Central memory CD4-positive, alpha-beta T cell (primary cell): ENCODE data around the gene PLEKHG2.

Source experiments
- DNase-seq: peaks from one replicate; pipeline ENCODE4 v3.0.0; 2022

The PLEKHG2 gene

DNA sequence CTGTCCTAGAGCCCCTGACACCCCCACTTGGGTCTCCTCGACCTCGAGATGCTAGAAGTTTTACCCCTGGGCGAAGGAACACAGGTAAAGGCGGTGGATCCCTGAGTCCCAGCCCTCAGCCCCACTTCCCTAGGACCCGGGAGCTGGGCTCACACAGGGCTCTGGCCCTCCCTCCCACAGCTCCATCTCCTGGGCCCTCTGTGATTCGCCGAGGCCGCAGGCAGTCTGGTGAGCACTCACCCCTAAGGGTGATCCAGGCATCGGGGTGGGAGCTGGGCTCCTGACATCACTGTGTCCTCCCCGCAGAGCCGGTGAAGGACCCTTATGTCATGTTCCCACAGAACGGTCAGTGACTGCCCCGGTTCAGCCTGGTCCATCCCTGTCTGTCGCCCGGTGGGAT lies 8.3 kb downstream of the PLEKHG2 start:
- no peak for DNase-seq

DNA sequence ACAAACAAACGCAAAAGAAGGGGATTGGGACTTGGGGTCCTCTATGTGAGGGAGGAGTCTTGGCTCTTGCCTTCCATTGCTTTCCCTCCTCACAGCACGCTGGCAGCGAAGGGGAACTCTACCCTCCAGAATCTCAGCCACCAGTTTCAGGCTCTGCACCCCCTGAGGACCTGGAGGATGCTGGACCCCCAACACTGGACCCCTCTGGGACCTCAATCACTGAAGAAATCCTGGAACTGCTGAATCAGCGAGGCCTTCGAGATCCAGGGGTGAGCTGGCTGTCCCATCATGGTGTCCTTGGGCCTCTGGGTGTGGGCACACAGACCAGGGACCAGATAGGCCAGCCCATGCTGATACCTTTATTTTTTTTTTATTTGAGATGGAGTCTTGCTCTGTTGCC lies 9.6 kb downstream of the PLEKHG2 start:
- no peak for DNase-seq

DNA sequence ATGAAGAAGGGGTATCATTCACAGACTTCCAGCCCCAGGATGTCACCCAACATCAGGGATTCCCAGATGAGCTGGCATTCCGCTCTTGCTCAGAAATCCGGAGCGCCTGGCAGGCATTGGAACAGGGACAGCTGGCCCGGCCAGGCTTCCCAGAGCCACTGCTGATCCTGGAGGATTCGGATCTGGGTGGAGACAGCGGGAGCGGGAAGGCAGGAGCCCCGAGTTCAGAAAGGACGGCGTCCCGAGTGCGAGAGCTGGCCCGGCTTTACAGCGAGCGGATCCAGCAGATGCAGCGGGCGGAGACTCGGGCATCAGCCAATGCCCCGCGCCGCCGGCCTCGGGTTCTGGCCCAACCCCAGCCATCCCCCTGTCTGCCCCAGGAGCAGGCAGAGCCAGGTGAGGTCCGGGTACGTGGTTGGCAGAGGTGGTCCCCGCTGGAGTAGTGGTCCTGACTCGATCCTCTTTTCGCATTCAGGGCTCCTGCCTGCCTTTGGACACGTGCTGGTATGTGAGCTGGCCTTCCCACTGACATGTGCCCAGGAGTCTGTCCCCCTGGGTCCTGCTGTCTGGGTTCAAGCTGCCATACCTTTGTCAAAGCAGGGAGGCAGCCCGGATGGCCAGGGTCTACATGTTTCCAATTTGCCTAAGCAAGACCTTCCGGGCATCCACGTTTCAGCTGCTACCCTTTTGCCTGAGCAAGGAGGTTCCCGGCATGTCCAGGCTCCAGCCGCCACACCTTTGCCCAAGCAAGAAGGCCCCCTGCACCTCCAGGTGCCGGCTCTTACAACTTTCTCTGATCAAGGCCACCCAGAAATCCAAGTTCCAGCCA lies 11.0 kb downstream of the PLEKHG2 start:
- no peak for DNase-seq

DNA sequence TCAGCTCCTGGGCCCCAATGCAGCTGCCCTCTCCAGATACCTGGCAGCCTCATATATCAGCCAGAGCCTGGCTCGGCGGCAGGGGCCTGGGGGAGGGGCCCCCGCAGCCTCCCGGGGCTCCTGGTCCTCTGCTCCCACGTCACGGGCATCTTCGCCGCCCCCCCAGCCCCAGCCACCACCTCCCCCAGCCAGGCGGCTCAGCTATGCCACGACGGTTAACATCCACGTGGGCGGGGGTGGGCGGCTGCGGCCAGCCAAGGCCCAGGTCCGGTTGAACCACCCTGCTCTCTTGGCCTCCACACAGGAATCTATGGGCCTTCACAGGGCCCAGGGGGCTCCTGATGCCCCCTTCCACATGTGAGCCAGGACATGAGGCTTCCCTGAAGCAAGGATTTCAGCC lies 12.5 kb downstream of the PLEKHG2 start:
- no peak for DNase-seq

DNA sequence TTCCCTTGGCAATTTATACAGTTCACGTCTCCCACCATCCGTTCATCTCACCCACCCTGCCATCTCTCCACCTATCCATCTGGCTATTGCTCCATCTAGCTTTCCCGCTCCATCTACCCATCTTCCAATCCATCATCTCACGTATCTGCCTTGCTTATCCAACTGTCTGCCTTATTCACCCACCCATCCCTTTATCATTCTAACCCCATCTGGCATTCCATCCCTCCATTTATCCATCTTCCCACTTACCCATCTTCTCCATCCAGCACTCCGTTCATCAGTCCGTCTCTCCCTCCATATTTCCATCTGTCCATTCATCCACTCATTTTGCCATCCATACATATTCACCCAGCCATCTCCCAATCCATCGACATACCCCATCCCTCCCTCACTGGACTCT lies 13.3 kb downstream of the PLEKHG2 start:
- no peak for DNase-seq

DNA sequence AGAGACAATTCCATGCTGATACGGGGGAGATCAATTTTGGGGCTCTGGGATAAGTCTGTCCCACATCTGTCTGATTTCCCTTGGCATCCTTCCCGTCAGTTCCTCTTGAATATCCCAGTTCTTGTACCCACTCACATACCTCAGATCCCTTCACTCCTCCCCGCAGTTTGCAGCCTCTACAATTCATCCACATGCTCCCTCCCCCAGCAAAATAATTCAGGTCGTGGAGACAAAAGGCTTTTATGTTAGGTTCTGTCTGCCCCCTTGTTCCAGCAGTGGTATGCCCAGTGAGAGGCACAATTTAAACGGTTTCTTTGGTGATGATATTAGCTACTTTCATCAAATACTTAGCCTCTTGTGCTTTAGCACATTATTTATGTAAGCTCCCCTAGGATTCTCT lies 13.7 kb downstream of the PLEKHG2 start:
- no peak for DNase-seq

DNA sequence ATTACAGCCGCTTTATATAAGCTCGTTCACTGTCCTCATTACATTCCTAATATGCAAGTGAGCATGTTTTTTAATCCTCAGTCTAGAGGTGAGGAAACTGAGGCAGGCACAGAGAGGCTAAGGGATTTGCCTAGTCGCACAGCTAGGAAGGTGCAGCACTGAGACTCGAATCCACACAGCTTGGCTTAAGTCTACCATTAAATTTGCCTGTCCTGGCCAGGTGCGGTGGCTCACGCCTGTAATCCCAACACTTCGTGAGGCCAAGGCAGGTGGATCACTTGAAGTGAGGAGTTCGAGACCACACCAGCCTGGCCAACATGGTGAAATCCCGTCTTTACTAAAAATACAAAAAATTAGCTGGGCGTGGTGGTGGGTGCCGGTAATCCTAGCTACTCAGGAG lies 15.2 kb downstream of the PLEKHG2 start:
- DNase-seq = no peak

DNA sequence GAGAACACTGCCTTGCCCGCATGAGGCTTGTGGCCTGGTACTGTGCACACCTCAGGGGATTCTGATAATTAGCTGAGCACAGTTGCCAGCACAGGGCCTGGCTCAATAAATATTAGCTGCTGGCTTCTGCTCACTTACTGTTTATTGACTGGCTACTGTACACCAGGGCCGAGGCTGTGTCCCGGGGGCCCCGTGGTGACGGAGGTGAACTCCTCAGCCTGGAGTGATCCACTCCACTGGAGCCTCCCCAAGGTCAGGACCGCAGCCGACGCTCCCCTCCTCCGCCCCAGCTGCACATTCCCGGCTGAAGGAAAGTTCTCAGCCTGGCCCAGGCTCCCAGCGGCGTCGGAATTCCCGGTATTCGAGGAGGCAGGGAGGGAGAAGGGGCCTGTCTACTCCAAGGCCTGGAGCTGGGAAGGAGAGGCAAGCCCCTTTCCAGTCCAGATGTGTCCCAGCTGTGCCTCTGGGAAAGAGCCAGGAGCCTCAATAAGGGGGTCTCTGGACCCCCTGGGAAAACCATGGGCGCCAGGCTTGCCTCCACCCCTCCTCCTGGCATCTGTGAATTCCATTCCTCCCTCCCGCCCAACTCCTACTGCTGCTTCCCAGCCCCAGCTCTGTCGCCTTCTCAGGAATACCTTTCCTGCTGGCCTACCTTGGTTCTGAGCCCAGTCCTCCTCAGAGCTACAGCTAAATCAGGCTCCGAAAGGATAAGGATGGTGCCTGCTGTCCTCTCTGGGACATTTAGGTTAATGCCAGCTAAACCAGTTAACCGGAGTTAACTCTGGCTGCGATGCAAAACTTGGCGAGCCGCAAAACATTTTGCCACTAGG lies 16.0 kb downstream of the PLEKHG2 start:
- DNase-seq = no peak

DNA sequence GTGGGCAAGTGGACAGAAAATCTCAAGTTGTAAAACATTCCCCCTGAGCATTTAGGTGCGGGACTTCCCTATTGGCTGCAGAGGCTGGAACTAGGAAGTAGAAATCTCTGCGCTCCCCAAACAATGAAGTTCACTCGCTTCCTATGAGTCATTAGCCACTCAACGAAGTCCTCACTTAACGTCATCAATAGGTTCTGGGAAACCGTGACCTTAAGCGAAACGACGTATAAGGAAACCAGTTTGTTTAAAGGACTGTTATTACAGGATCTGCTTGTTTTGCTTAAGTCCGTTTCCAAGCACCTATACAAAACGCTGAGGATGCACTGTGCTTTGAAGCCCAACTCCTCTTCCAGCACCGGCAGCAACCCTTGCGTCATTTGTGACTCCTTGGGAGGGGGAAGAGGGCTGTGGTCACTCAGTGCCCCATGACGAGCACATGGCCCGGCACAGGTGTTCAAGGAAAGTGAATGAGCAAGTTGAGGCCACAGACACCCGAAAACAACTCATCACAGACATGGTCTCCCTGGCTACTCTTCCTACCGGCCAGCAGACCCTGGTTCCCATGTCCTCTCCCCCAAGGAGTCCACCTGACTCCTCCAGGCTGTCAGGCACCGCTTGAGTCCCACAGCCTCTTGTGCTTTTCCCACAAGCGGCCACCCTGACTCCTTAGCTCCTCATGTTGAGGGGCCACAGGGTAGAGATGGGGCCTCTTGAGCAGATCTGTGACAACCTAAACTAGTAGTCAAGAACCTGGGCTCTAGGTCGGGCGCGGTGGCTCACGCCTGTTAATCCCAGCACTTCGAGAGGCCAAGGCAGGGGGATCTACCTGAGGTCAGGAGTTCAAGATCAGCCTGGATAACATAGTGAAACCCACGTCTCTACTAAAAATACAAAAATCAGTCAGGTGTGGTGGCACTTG lies 18.5 kb downstream of the PLEKHG2 start:
- DNase-seq = peak; percentile 88

DNA sequence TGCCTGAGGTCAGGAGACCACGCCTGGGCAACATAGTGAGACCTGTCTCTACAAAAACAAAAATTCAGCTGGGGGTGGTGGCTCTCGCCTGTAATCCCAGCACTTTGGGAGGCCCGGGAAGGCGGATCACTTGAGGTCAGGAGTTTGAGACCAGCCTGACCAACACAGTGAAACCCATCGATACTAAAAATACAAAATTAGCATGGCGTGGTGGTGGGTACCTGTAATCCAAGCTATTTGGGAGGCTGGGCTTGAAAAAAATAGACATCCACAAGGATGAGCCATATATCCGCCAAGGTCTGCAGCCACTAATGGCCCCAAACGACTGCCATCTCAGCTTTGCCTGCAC lies 20.2 kb downstream of the PLEKHG2 start:
- DNase-seq = no peak

DNA sequence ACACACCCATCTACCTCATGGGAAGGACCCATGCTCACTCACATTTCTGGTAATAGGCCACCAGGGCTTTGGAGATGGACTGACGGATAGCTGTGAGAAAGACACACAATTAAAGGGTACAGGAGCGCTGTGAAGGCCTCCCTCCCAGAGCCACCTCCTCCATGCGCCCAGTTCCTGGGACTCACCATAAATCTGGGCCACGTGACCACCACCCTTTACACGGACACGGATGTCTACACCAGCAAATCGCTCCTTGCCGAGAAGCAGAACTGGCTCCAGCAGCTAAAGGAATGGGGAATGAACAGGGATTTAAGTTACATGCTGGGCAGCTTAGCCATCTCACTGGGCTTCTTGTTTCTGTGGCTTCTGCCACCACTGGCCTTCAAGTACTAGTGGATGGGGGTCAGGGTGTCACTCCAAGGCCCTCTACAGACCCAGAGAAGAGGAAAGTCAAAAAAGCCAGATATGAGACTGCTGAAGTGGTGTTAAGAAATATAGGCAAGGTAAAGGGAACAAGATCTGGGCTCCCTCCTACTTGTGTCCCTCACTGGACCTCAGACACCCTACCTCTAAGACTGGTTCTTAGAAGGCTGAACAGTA lies 21.1 kb downstream of the PLEKHG2 start:
- DNase-seq = no peak

DNA sequence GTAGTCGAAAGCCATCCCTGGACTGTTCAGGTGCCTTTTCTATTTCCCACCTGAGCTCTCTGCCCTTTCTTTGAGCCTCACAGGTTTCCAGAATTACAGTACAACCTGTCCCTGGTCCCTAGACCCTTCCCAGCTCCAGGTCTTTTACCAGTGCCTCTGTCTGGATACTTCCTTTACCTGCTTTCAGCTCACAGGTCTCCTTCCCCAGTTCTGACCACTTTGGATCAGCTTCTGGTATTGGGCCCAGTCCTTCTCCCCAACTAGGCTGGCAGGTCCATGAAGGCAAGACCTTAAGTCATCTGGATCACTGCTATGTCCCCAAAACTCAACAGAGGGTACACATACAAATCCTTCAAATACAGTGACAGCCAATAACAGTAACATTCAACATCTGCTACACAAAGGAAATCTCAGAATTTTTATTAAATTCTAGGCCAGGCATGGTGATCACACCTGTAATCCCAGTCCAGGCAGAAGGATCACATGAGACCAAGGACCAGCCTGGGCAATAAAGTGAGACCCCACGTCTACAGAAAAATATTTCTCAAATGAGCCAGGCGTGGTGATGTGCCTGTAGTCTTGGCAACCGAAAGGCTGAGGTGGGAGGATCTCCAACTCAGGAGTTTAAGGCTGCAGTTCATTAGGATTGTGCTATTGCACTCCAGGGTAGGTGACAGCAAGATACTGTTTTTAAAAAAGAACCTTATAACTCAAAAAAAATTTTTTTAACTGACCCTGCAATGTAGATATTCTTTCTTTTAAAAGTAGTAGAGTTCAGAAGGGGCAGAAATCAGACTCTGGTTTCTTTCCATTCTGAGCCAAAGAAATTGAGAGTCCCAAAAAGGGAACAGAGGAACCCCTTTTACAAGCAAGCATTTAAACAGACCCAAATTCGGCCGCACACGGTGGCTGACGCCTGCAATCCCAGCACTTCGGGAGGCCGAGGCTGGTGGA lies 21.9 kb downstream of the PLEKHG2 start:
- DNase-seq = no peak

DNA sequence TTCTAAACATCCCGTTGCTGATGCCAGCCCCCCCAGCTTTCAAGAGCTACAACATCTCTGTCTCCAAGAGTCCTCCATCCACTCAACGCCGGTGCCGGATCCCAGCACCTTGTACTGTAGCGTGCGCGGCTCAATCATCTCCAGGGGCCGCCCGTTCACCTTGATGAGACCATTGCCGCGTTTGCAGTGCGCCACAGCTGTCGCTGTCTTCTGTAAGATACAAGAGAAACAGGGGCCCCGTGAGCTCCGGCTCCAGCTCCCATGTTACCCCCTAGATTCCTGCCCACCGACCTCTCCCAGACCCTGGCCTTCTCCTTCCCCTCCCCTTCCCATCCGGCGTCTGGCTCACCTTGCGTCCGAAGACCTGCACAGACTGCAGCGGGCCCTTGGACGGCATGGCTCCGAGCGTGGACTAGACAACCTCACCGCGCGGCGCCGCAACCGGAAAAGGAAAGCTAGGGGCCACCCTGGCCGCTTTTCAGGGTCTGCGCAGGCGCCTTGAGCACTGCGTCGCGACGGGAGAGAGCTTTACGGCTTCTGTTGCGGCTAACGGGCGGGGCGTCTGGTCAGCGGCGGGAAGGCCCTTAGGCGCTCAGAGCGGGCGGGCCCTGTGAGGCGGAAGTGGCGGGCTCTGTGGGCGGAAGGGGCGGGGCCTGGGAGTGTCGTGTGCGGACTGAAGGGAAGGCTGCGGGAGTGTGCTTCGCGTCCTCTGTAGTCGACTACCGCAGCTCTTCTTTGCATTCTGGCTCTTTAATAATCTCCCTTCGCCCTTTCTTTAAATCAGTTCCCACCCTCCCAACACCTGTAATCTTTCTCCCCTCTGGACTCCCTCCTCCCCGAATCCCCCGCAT lies 23.3 kb downstream of the PLEKHG2 start, which contains the start of gene RPS16:
Gene RPS16, minus strand, starts transcription at position 451 of the 851 bp plus-strand sequence. Its CDS starts 54 bp downstream, at position 397.
- peak; percentile 98 for DNase-seq

DNA sequence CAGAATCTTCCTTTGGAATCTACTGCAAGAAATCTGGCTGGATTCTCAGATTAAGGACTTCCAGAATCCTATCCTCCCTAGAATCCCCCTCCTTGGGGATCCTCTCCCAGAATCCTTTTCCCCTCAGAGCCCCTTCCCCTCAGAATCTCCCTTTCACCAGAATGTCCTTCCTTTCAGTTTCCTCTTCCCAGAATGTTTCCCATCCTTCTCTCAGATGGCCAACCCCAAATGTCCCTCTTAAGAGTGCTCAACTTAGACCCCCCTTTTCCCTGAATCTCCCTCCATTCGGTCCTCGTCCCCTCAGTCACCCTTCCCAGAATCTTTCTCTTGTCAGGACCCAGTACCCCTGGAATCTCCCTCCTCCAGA lies 23.9 kb downstream of the PLEKHG2 start:
- no peak for DNase-seq

DNA sequence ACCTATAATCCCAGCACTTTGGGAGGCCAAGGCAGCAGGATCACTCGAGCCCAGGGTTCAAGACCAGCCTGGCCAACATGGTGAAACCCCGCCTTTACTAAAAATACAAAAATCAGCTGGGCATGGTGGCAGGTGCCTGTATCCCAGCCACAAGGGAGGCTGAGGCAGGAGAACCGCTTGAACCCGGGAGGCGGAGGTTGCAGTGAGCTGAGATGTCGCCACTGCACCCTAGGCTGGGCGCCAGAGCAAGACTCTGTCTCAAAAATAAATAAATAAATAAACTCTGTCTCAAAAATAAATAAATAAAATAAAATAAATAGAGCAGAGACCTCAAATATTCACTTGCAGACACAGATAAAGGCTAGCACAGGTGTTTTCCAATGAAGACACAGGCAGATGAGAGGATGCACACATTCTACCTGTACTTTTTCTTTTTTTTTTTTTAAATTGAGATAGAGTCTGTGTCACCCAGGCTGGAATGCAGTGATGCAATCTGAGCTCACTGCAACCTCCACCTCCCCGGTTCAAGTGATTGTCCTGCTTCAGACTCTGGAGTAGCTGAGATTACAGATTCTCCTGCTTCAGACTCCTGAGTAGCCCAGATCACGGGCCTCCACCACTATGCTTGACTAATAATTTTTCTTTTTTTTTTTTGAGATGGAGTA lies 25.9 kb downstream of the PLEKHG2 start:
- no peak for DNase-seq

DNA sequence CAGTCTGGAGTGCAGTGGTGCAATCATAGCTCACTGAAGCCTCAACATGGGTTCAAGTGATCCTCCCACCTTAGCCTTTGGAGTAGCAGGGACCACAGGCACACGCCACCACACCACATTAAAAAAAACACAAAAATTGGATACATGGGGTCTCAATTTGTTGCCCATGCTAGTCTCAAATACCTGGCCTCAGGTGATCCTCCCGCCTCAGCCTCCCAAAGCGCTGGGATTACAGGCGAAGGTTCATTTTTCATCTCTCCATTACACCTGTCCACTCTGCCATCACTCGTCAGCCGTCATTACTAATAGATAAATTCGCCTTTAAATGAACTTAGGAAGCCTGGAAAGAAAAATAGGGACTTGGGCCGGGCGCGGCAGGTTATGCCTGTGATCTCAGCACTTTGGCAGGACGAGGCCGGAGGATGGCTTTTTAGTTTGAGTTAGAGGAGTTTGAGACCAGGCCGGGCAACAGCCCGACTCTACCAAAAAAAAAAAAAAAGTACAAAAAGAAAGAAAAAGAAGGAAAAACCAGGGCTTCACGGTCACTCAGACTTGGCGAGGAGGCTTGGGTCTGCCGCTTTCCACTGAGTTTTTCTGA lies 32.2 kb downstream of the PLEKHG2 start:
- DNase-seq = no peak

DNA sequence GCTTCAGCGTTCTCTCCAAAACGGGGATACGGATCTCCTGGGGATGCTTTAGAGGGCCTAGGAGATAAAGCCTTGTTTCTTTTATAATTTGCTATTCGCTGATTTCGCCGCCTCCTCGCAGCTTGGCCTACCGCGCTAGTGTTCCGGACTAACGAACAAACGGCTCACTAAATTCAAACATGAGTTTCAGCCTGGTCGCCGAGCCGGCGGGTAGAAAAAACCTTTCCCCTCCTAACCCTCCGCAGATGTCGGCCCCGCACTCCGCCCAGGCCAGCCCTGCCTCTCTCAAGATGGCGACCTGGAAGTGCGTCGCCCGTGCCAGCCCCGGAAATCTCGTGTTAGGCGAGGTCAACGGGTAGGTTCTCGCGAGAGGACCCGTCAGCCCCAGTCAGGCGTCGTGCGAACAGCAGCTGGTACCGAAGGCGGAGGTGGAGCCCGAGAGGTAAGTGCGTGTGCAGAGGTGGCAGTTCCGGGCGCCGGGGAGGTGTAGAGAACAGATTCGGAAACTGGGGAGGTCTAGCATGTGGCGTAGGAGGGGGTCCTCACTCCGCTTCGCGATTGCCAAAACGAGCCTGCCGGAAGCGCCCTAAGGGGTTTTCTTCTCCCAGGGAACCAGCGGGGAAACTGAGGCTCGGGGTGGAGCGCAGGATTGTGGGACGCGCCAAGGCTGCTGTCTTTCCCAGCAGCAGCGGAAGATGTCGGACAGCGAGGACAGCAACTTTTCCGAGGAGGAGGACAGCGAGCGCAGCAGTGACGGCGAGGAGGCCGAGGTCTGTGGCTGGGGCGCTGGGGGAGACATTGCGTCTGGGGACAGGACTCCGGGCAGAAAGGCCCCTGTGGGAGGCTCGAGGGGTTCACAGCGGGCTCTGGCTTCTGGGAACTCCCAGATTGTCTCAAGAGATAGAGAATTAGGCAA lies 33.0 kb downstream of the PLEKHG2 start, which contains the start of gene SUPT5H:
Gene SUPT5H, plus strand, starts transcription at position 387 of the 916 bp plus-strand sequence. Its CDS starts 309 bp downstream, at position 696.
- peak; percentile 98 for DNase-seq
